GM19035 (cell line): ENCODE measurements around the gene TSEN54.

Source experiments
- ATAC-seq: cut with Tn5 transposase; IDR thresholded peaks from one replicate; pipeline ENCODE4 v1.9.1; 2021; ENCODE audit not compliant: unreplicated experiment

TSEN54 gene

GRCh38 chr17:75488693-75489510 lies 27.4 kb upstream of the TSEN54 start:
- no peak for ATAC-seq

GRCh38 chr17:75489511-75489955 lies 26.8 kb upstream of the TSEN54 start:
- ATAC-seq: no peak

- no peak for ATAC-seq
These were observed 26.1 kb upstream of the TSEN54 start for GRCh38 chr17:75490173-75490743.

GRCh38 chr17:75490953-75491649 lies 25.2 kb upstream of the TSEN54 start:
- ATAC-seq: no peak

GRCh38 chr17:75491680-75492079 lies 24.6 kb upstream of the TSEN54 start:
- no peak for ATAC-seq

GRCh38 chr17:75492555-75493168 lies 23.7 kb upstream of the TSEN54 start:
- no peak for ATAC-seq

GRCh38 chr17:75493476-75494129 lies 22.7 kb upstream of the TSEN54 start:
- no peak for ATAC-seq

- no peak for ATAC-seq
These were observed 21.9 kb upstream of the TSEN54 start for GRCh38 chr17:75494326-75494877.

- no peak for ATAC-seq
These were observed 20.3 kb upstream of the TSEN54 start for GRCh38 chr17:75496005-75496404.

GRCh38 chr17:75498039-75498725 lies 18.1 kb upstream of the TSEN54 start:
- no peak for ATAC-seq

GRCh38 chr17:75498726-75499213 lies 17.6 kb upstream of the TSEN54 start:
- no peak for ATAC-seq

GRCh38 chr17:75499313-75500022 lies 16.9 kb upstream of the TSEN54 start:
- ATAC-seq: no peak

- ATAC-seq: no peak
These were observed 15.7 kb upstream of the TSEN54 start for GRCh38 chr17:75500419-75501216.

- ATAC-seq: no peak
These were observed 14.8 kb upstream of the TSEN54 start for GRCh38 chr17:75501378-75502071.

- no peak for ATAC-seq
These were observed 14.1 kb upstream of the TSEN54 start for GRCh38 chr17:75502072-75502720.

- no peak for ATAC-seq
These were observed 13.5 kb upstream of the TSEN54 start for GRCh38 chr17:75502721-75503329.

- ATAC-seq: no peak
These were observed 12.9 kb upstream of the TSEN54 start for GRCh38 chr17:75503337-75503950.
